Measurements from ENCODE around the gene GSTA1.
"Not testable (repeated sequence)": the region's sequence is repeated elsewhere in the genome, so short reads cannot be mapped to it uniquely, and the experiment has no call there.

- TF ChIP-seq, protein P1, sequence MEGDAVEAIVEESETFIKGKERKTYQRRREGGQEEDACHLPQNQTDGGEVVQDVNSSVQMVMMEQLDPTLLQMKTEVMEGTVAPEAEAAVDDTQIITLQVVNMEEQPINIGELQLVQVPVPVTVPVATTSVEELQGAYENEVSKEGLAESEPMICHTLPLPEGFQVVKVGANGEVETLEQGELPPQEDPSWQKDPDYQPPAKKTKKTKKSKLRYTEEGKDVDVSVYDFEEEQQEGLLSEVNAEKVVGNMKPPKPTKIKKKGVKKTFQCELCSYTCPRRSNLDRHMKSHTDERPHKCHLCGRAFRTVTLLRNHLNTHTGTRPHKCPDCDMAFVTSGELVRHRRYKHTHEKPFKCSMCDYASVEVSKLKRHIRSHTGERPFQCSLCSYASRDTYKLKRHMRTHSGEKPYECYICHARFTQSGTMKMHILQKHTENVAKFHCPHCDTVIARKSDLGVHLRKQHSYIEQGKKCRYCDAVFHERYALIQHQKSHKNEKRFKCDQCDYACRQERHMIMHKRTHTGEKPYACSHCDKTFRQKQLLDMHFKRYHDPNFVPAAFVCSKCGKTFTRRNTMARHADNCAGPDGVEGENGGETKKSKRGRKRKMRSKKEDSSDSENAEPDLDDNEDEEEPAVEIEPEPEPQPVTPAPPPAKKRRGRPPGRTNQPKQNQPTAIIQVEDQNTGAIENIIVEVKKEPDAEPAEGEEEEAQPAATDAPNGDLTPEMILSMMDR (IDR thresholded peaks at IDR 0.05; ENCODE audit: insufficient read depth, low read length) = not testable (repeated sequence)
- not testable (repeated sequence) for TF ChIP-seq POLR2AphosphoS5 (IDR thresholded peaks at IDR 0.05; ENCODE audit: low read depth)
Measured at GRCh38 chr6:52827073-52827783, 23.6 kb upstream of the GSTA1 start.

Data from HL-60 (cell line).